ENCODE measurements around the gene GRM4. TPM values are rescaled to one million over a fixed set of nuclear protein-coding genes. Genes with fewer than 3 reads are reported as not detected.

GRM4 gene
- total RNA-seq, 1 experiment from 2014 or later, result not detected

GRCh38 chr6:34113532-34113931, 32.4 kb downstream of the GRM4 start:
- Histone ChIP-seq H3K4me1 (replicated peaks; ENCODE audit: insufficient read depth) (no peaks in the 10 kb centered on the region), H3K27me3 (ENCODE audit: insufficient read depth, low read depth) (peaks cover 91% of the 10 kb centered on the region), H3K27ac (no peak overlapping the region), H3K9me3 (ENCODE audit: insufficient read depth, low read depth) (no peaks in the 10 kb centered on the region), H3K4me2 (no peak overlapping the region), H3K9me2 (ENCODE audit: insufficient read depth) (no peaks in the 10 kb centered on the region), H3K79me2 (ENCODE audit: low read depth) (no peaks in the 10 kb centered on the region), H3K4me3 (no peak overlapping the region), H3K36me3 (ENCODE audit: low read depth) (no peaks in the 10 kb centered on the region), H4K20me1 (ENCODE audit: insufficient read depth) (peaks cover 8% of the 10 kb centered on the region; the same call in 1 of the 2 replicates), H2AFZ (no peak overlapping the region), H3F3A (ENCODE audit: insufficient read depth, low read depth) (no peaks in the 10 kb centered on the region)
- intact Hi-C loops (cut with micrococcal nuclease; ENCODE audit: unreplicated experiment), result no loop called here
- TF ChIP-seq EZH2 (IDR thresholded peaks at IDR 0.05; ENCODE audit: low read depth) (no peak), CTCF (conservative IDR thresholded peaks at IDR 0.05) (no peak)
- CTCF ChIA-PET, result no interaction called here
- POLR2A ChIA-PET (ENCODE audit: unreplicated experiment), result no interaction called here
- no peak for DNase-seq
- BruUV-seq (replicated peaks), result no TSS peak

- ChIA-PET CTCF (no interaction called here), POLR2A (ENCODE audit: unreplicated experiment) (no interaction called here)
- Histone ChIP-seq H3K4me2 (no peak overlapping the region), H4K20me1 (ENCODE audit: insufficient read depth) (peaks cover 8% of the 10 kb centered on the region; the same call in 1 of the 2 replicates), H2AFZ (no peak overlapping the region), H3K4me1 (replicated peaks; ENCODE audit: insufficient read depth) (no peaks in the 10 kb centered on the region), H3K27ac (no peak overlapping the region), H3F3A (ENCODE audit: insufficient read depth, low read depth) (no peaks in the 10 kb centered on the region), H3K36me3 (ENCODE audit: low read depth) (no peaks in the 10 kb centered on the region), H3K9me3 (ENCODE audit: insufficient read depth, low read depth) (no peaks in the 10 kb centered on the region), H3K27me3 (ENCODE audit: insufficient read depth, low read depth) (peaks cover 91% of the 10 kb centered on the region), H3K79me2 (ENCODE audit: low read depth) (no peaks in the 10 kb centered on the region), H3K4me3 (no peak overlapping the region), H3K9me2 (ENCODE audit: insufficient read depth) (no peaks in the 10 kb centered on the region)
- intact Hi-C loops (cut with micrococcal nuclease; ENCODE audit: unreplicated experiment), result no loop called here
- no TSS peak for BruUV-seq (replicated peaks)
- no peak for DNase-seq
- no peak for TF ChIP-seq EZH2 (IDR thresholded peaks at IDR 0.05; ENCODE audit: low read depth)
- no peak for TF ChIP-seq CTCF (conservative IDR thresholded peaks at IDR 0.05)
Measured at GRCh38 chr6:34112126-34112525, 33.8 kb downstream of the GRM4 start.

GRCh38 chr6:34110610-34111009, 35.3 kb downstream of the GRM4 start:
- no TSS peak for BruUV-seq (replicated peaks)
- CTCF ChIA-PET, result no interaction called here
- H3K79me2 ChIP-seq (ENCODE audit: low read depth), result no peaks in the 10 kb centered on the region

More at GRCh38 chr6:34110610-34111009, 35.3 kb downstream of the GRM4 start:
- Histone ChIP-seq H3K4me2 (no peak overlapping the region), H3K9me3 (ENCODE audit: insufficient read depth, low read depth) (no peaks in the 10 kb centered on the region), H3K27ac (no peak overlapping the region), H3K4me3 (no peak overlapping the region), H3K36me3 (ENCODE audit: low read depth) (no peaks in the 10 kb centered on the region), H3F3A (ENCODE audit: insufficient read depth, low read depth) (no peaks in the 10 kb centered on the region), H3K9me2 (ENCODE audit: insufficient read depth) (no peaks in the 10 kb centered on the region), H3K4me1 (replicated peaks; ENCODE audit: insufficient read depth) (no peaks in the 10 kb centered on the region), H3K27me3 (ENCODE audit: insufficient read depth, low read depth) (peaks cover 91% of the 10 kb centered on the region), H2AFZ (no peak overlapping the region), H4K20me1 (ENCODE audit: insufficient read depth) (peaks cover 8% of the 10 kb centered on the region; the same call in 1 of the 2 replicates)
- TF ChIP-seq EZH2 (IDR thresholded peaks at IDR 0.05; ENCODE audit: low read depth), result no peak
- TF ChIP-seq CTCF (conservative IDR thresholded peaks at IDR 0.05), result no peak
- POLR2A ChIA-PET (ENCODE audit: unreplicated experiment), result no interaction called here
- intact Hi-C loops (cut with micrococcal nuclease; ENCODE audit: unreplicated experiment), result no loop called here
- DNase-seq, result no peak

All from PC-9 (cell line).